ENCODE data around the gene SLC27A3.
"Not testable (repeated sequence)": the region's sequence is repeated elsewhere in the genome, so short reads cannot be mapped to it uniquely, and the experiment has no call there.

SLC27A3 gene

DNA sequence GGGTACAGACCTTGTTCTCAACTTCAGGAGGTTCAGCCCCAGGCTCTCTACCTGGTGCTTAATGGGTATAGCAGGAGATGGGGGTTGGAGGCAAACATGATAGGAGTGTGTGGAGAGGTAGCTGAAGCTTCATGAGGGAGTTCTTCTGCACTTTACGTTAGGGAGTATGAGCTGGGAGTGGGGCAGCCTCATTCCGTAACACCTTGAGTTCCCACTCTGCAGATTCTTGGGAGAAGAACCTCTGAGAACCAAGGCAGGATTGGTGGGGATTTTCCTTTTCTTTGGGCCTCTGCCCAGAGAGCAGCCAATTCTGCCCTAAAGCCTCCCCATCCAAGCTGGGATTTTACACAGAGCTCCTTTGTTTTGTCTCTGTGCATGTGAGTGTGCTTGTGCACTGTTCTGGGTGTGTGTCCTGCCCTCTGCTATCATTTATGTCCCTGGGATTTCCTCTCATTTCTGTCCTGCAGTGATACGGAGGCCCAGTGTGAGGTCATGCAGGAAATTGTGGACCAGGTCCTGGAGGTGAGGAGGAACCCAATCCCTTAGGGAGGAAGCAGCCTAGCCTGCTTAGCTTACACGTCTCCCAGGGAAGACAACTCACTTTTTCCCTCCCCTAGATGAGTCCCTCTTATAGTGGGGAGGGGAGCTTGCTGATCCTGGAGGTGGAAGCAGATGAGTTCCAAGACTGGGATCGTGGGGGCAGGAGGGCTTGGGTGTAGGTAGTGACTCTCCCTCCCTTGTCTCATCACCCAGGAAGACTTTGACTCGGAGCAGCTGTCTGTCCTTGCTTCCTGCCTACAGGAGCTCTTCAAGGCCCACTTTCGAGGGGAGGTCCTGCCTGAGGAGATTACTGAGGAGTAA lies 11.6 kb upstream of the SLC27A3 start:
- DNase-seq, result no peak

DNA sequence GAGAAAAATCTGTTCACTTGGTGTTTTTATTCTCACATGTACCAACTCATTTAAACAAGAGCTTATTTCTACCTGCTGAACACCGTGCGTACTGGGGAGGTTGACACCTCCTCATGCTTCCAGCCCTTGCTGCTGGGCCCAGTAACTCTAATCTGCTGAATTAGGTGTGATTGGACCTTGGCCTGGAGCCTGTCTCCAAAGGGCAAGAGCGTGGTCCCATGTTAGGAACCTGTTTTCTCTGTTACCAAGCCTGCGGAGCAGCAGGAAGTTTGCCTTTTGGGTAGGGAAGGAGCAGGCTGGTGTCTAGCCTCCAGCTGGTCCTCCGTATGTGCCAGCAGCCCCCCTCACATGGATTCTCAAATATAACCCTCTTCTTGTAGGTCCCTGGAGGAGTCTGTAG lies 10.9 kb upstream of the SLC27A3 start:
- DNase-seq, result no peak

DNA sequence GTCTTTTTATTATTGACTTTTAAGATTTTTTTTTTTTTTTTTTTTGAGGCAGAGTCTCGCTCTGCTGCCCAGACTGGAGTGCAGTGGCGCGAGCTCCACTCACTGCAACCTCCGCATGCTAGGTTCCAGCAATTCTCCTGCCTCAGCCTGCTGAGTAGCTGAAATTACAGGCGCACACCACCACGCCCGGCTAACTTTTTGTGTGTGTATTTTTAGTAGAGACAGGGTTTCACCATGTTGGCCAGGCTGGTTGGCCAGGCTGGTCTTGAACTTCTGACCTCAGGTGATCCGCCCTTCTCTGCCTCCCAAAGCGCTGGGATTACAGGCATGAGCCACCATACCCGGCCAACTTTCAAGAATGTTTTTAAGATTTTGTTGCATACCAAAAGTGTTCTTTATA lies 8.5 kb upstream of the SLC27A3 start:
- DNase-seq, result not testable (repeated sequence)

DNA sequence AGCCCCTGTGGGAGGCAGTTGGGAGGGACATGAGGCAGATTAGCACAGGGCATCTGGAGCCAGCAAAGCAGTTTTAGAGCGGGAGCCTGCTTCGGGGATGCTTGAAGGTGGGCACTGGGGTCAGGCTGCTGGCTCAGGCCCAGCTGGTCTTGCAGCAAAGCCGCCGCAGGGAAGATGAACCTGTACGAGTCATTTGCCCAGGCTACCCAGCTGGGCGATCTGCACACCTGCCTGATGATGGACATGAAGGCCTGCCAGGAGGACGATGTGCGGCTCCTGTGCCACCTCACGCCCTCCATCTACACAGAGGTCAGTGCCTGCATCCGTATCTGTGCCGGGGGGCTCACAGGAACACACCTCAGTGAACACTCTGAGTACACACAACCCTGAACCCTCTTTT lies 7.7 kb upstream of the SLC27A3 start:
- no peak for DNase-seq

DNA sequence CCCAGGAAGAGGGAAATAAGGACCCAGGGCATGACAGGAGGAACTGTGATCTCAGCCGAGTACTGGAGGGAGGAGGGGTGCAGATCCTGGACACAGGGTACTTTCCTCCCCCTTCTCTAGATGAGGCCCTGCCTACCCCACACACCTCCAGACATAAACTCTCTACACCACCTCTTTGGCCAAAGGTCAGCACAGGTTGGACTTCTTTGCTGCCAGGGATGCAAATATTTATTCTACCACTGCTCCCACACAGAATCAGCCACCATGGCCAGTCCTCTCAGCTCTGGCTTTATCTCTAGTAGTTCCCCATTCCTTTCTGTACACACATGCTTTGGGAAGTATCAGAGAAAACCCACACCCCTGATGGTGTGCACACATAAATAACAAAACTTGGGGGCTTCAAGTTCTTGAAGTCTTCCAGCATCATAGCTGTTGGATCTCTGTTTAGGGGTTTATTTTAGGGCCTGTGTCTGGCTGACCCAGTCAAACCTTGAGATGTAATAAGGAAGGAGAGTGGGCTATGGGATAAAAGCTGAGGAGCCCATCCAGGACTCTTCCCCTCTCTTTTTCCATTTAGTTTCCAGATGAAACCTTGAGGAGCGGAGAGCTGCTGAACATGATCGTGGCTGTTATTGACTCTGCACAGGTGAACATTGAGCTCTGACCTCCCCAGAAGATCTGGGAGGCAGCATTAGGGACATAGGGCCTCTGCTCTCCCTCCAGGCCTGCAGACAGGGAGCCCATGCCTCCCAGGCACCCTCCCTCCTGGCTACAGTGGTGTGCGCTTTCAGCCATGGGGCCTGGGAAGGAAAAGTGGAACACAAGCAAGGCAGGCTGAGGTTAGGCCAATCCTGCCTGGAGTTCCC lies 6.7 kb upstream of the SLC27A3 start:
- no peak for DNase-seq

DNA sequence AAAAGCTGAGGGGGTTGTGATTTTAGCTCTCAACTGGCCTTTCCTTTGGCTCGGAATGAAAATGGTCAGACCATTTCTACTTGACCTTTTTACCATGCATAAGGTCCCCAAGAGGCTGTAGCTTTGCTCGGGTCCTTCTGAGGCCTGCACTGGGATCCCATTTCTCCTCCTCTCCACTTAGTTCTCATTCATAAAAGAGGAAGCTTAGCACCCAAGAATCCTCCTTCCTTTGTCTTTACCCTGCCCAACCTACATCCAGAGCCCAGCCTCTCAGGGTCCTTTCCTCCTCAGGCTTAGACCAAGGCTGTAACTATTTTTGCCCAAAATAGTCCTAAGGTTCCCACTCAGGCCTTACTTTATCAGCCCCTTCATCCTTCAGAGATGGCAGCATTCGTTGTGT lies 6.0 kb upstream of the SLC27A3 start:
- no peak for DNase-seq

DNA sequence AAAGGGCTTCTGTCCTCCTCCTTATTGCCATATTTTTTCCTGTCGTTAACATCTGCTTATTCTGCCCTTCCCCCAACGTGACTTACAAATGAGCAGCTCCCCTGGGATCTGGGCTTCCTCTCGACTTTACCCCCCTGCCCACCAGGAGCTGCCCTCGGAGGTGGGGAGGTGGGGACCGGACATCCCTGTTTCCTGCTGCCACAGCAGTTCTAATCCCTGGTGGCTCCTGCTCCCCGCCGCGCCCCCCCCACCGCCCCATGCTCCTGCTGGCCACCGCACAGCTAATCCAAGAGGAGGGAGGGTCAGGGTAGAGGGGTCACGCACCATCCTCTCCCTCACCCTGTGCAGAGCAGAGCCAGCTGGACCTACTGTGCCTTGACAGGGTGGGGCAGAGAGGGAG lies 4.4 kb upstream of the SLC27A3 start:
- no peak for DNase-seq

DNA sequence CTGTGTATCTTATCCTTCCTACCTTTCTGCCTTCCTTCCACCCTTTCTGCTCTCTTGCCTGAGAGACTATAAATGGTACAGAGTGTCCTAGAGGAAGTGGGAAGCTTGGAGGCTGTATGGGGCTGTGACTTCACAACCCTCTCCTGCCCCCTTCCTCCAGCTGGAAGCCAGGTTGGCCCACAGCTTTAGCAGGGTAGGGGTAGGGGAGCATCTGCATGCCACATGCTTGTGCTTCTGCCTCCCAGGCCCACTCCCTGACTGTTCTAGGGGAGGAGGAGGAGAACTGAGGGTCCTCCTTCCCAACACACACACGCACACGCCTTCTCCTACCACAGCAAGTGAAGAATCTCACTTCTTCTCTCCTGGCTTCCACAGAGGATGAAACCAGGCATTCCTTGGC lies 3.9 kb upstream of the SLC27A3 start:
- no peak for DNase-seq

DNA sequence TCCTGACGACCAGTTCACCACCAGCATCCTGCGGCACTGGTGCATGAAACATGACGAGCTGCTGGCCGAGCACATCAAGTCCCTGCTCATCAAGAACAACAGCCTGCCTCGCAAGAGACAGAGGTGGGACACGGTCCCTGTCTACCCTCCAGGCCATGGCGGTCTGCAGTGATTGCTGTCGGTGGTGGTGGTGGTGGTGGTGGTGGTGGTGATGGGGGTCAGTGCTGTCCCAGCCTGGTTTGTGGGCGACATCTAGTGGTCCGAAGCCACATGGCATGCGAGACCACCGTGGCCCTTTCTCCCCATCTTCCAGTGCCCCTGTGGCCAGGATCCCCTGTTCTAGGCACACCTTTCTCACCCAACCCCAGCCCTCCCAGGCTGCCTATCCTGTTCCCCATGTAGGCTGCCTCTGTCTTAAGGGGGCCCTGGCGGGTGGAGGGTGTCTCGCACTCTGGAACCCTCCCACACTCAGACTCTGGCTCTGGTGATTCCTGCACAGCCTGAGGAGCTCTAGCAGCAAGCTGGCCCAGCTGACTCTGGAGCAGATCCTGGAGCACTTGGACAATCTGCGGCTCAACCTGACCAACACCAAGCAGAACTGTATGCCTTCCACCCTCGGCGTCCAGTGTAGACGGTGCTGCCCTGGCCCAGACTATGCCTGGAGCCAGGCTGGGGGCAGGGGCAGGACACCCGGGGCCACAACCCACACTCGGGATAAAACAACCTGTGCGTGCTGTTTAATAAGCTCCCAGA lies 3.2 kb upstream of the SLC27A3 start:
- DNase-seq, result peak; percentile 67

DNA sequence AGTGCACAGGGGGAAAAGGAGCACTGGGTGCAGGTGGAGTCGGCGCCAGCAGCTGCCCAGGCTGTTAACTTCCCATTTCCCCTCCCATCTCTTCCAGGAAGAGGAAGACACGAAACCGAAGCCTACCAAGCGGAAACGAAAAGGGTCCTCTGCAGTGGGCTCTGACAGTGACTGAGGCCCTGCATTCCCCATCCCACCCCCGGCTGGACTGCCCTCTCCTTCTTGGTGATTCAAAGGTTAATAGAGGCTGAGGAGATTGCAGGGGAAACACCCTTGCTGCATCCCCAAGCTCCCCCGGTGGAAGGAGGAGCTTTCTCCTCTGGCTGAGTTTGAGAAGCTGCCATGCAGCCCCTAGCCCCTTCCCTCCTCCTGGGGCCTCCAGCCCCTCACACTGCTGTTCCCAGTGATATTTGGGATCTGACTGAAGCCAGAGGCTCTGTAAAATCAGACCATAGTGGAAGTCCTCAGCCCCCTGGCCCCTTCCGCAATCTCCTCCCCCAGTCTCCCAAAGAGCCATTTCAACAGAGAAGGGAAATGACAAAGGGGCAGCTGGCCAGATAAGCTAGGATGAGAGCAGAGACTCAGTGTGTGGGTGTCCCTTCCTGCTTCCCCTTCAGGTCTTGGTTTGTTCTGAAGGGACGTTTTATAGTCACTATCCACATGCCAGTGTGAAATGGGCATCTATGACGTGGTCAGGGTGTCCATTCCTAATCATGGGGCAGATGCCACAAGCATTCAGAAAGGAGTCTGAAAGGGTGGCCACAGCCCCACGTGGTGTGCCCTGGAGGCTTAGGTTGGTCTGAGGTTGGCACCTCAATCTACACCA lies 1.9 kb upstream of the SLC27A3 start:
- DNase-seq, result no peak

DNA sequence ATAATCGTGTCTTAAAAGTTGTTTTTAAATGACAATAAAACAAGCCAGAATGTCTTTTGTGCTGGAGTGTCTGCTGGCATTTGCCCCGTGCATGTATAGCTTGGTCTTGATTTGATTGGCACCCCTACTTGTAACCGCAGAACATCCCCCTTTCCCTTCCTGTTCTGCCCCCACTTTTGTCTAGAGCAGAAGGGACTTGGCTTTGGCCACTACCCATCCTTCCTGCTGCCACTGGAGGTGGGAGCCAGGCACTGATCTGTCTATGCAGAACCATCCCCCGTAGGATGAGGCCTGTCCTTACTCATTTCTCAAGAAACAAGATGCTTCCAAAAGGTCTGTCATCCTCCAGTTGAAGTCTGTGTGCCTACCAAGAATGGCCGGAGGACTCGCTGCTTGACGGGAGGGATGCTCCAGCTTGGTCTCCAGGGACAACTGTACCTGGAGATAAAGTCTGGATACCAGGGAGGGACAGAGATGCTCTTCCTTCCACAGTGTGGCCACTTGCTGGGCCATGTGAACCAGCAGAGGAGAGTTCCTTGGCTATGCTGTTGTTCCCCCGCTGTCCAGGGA lies 1.1 kb upstream of the SLC27A3 start:
- DNase-seq, result no peak

DNA sequence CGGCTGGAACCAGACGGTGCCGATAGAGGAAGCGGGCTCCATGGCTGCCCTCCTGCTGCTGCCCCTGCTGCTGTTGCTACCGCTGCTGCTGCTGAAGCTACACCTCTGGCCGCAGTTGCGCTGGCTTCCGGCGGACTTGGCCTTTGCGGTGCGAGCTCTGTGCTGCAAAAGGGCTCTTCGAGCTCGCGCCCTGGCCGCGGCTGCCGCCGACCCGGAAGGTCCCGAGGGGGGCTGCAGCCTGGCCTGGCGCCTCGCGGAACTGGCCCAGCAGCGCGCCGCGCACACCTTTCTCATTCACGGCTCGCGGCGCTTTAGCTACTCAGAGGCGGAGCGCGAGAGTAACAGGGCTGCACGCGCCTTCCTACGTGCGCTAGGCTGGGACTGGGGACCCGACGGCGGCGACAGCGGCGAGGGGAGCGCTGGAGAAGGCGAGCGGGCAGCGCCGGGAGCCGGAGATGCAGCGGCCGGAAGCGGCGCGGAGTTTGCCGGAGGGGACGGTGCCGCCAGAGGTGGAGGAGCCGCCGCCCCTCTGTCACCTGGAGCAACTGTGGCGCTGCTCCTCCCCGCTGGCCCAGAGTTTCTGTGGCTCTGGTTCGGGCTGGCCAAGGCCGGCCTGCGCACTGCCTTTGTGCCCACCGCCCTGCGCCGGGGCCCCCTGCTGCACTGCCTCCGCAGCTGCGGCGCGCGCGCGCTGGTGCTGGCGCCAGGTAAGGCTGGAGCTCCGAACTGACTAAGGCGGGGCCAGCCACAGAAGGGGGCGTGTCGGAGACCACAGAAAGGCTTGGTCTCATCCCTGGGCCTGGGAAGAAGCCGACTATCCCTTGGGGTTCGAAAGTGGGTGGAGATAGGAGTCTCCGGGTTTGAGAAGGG lies 486 bp downstream of the SLC27A3 start:
- DNase-seq, result peak; percentile 80

DNA sequence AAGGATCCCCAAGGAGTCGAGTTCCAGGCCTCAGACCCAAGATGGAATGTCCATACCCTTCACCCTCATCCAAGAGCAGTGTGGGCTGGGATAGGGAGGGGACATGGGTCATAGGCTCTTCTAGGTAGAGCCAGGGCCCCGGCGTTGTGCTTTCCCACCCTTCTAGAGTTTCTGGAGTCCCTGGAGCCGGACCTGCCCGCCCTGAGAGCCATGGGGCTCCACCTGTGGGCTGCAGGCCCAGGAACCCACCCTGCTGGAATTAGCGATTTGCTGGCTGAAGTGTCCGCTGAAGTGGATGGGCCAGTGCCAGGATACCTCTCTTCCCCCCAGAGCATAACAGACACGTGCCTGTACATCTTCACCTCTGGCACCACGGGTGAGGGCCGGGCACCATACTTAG lies 1.1 kb downstream of the SLC27A3 start:
- no peak for DNase-seq

DNA sequence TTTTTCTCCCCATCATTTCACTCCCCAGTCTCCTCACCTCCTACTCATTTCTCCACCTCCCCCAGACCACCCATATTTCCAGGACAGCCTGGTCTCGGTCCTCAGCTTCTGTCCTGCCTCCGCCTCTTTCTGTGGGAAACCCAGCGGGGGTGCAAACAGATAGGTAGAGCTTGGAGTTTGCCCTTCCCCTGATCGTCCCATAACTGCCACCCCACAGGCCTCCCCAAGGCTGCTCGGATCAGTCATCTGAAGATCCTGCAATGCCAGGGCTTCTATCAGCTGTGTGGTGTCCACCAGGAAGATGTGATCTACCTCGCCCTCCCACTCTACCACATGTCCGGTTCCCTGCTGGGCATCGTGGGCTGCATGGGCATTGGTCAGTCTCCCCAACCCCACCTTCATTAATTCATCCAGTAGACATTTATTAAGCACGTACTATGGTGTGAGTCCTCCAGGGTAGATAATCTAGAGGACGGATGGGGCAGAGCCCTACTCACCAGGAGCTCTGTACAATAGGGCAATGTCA lies 1.7 kb downstream of the SLC27A3 start:
- no peak for DNase-seq

DNA sequence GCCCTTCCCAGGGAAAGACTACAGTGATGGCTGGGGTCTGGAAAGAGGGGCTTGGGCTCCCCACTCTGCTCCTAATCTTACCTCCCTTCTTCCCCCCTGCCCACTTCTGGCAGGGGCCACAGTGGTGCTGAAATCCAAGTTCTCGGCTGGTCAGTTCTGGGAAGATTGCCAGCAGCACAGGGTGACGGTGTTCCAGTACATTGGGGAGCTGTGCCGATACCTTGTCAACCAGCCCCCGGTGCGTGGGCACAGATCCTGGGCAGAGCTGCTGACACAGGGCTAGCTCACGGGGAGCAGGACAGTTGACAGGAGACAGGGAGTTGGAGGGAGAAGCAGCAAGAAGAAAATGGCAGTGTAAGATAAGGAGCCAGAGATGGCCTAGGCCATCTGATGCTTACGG lies 2.4 kb downstream of the SLC27A3 start:
- no peak for DNase-seq

DNA sequence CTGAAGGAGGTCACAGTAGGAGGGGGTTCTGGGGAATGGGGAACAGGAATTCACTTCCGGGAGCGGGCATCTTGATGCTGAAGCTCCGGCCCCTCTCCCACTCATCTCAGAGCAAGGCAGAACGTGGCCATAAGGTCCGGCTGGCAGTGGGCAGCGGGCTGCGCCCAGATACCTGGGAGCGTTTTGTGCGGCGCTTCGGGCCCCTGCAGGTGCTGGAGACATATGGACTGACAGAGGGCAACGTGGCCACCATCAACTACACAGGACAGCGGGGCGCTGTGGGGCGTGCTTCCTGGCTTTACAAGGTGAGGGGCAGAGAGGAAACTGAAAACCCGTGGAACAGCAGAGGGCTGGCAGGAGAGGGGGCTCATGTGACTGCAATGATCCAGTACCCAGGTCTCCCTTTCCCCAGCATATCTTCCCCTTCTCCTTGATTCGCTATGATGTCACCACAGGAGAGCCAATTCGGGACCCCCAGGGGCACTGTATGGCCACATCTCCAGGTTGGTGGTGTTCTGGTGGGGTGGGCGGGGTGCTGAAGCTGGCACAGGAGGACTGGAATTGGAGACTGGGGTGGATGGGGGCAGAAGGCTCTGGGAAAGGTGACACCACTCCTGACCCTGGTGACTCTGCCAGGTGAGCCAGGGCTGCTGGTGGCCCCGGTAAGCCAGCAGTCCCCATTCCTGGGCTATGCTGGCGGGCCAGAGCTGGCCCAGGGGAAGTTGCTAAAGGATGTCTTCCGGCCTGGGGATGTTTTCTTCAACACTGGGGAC lies 3.0 kb downstream of the SLC27A3 start:
- no peak for DNase-seq

DNA sequence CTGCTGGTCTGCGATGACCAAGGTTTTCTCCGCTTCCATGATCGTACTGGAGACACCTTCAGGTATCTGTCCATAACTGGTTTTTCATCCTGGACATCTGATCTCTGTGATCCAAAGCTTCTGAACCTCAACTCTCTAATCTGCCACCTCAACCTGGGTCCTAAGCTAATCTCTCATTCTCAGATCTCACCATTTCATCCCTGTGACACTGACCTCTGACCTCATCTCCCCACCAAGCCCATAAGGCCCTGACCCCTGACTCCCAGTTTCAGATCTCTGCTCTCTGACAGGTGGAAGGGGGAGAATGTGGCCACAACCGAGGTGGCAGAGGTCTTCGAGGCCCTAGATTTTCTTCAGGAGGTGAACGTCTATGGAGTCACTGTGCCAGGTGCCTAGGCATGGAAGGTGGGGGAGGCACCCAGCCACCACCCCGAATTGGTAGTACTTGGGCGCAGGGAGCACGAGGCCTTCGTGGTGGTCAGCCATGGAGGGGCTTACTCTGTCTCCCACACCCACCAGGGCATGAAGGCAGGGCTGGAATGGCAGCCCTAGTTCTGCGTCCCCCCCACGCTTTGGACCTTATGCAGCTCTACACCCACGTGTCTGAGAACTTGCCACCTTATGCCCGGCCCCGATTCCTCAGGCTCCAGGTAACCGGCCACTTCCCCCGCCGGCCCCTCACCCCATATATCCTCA lies 3.8 kb downstream of the SLC27A3 start:
- no peak for DNase-seq

DNA sequence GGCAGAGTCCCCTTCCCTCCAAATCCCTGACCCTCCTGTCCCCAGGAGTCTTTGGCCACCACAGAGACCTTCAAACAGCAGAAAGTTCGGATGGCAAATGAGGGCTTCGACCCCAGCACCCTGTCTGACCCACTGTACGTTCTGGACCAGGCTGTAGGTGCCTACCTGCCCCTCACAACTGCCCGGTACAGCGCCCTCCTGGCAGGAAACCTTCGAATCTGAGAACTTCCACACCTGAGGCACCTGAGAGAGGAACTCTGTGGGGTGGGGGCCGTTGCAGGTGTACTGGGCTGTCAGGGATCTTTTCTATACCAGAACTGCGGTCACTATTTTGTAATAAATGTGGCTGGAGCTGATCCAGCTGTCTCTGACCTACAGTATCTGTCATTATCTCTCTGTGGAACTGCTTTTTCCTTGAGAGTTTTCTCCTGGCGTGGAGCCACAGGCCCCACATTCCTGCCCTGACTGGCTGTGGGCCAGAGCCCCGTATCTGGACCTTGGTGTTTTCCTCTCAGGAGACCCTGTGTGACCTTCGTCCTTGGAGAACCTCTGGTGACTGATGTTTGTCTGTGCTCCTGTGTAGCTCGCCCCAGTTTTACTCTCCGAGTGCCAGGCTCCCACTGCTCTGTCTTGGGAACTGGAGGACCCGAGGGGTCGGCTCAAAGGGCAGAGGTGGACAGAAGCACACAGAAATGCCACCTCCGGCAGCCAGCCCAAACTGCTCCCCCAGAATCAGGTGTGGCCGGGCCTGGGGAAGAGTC lies 4.8 kb downstream of the SLC27A3 start:
- DNase-seq, result no peak

DNA sequence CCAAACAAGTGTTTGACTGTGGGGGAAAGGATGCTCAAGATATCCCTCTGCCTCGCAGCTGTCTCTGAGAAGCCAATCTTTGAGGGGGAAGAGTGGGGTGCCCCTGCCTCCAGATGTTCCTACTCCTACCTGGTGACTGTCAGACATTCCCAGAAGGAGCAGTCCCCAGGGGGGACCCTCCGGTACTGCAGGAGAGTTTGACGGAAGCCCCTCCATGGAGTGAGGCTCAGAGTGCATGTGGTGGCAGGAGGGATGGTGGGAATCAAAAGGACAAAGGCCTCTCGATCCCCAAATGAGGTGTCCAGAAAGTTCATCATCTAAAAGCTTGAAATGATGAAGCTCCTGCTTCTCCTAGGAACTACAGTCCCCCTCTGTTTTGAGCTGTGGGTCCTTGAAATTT lies 5.3 kb downstream of the SLC27A3 start:
- no peak for DNase-seq
